Stimulated activated CD4-positive, alpha-beta T cell treated with anti-CD3 and anti-CD28 coated beads, Interleukin-12 subunit alpha, Interleukin-12 subunit beta, amount 100 ng/mL, for 24 hours (primary cell): ENCODE measurements around the gene EYS.
"Not testable (repeated sequence)": the region's sequence is repeated elsewhere in the genome, so short reads cannot be mapped to it uniquely, and the experiment has no call there.

ENCODE experiments used
- DNase-seq, 2 experiments: peaks; one replicate each; pipeline ENCODE4 v3.0.0-alpha.2; 2020; ENCODE audit warnings: low read depth in 2 of 2

The EYS gene

GRCh38 chr6:63968650-63969049 lies 1738.4 kb downstream of the EYS start:
- DNase-seq = no peak

DNA sequence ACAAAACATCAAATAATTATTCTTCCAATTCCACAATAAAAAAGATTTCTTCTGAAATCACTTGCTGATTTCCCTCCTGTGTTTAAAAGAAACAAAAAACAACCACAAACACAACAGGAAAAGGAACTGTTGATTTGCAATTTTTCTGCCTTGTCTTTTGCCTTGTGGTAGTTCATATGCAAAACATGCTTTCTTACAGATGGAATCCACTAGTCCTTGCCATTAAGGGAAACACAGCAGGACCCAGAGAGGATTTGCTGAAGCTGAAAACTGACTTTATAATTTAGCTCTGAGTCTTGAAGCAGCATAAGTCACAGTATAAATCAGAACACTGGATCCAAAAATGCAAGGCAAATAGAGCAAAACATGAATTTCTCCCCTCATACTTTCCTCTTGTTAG lies 1742.7 kb downstream of the EYS start:
- no peak for DNase-seq

DNA sequence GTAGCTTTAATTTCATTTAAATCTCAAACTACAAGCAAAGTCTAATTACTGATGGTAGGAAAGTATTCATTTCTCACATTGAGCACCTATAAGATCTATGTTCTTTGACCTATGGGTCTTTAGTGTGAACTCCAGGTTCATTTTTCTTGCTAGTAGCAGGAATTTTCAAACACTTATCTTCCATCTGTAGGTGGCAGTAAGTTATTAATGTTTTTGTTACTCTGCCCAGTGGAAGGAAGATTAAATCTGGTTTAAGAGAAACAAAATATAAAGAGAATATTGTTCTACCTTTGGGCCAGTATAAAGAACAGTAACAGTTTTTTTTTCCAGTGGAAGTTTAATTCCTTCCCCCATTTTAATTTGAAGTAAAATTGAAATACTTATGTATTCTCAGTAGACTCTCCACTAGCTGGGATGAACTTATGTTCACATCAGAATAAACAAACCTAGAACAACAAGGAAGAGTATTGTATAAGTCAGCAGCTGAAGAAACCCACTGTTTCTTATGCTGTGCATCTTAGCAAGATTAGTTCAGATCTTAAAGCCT lies 1743.2 kb downstream of the EYS start:
- no peak for DNase-seq

GRCh38 chr6:63953336-63954021 lies 1753.5 kb downstream of the EYS start:
- not testable (repeated sequence) for DNase-seq

DNA sequence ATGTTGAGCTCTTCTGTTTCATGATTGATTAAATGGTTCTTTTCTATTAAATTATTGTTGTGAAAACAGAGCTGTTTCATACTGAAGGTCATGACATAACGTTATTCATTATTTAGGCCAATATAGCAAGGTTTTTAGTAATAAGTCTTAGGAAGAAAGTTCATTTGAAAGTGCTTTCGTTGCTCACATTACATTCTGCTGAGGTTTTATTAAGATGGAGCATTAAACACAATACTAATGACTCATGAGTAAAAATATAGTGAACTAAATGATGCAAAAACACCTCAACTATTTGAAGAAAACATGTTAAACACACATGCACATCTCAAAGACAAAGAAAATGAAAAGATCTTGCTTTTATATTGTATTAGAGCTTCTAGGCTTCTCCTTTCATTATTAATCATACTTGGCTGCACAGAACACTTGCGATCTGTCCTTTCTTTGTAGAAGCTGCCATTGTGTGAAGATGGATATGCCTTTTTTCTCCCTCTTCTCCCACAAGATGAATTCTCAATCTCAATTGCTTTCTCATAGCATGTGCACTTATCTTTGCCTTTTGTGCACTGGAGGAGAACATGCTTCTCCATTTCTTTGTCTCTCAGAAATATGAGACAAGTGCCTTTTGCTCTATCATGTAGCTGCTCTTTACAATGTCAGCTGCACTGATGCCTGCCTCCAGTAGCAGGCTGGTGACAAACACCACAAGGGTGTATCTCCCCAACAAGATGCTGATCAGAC lies 1759.1 kb downstream of the EYS start:
- no peak for DNase-seq

GRCh38 chr6:63945987-63946386 lies 1761.0 kb downstream of the EYS start:
- DNase-seq = no peak

GRCh38 chr6:63943826-63944225 lies 1763.2 kb downstream of the EYS start:
- DNase-seq = no peak

DNA sequence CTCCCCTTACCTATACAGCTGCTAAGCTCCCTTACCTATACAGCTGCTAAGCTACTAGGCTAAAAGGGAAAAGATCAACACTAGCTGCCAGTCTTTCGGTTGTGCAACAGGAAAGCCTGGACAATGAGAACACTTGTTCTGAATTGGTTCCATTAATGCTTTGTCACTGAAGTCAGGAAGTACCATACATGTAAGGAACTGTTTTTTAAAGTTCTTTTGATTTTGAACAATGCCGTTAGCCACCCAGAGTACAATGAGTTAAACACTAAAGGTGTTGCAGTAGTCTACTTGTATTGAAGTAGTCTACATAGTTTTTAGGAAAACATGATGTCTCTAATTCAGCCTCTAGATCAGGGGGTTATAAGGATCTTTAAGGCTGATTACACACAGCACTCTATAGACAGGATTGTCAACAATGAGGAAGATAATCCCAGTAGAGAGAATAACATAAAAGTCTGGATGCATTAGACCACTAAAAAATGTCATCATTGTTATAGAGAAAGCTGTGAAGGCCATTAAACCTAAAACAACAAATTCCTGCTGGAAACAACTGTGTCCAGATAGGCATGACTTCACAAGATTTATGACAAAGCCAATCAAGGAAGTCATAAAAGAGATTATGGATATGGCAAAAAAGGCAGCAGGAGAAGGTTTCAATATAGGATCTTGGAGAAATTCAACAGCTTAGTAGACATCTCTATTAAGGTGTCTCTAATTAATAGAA lies 1765.1 kb downstream of the EYS start:
- DNase-seq = no peak

DNA sequence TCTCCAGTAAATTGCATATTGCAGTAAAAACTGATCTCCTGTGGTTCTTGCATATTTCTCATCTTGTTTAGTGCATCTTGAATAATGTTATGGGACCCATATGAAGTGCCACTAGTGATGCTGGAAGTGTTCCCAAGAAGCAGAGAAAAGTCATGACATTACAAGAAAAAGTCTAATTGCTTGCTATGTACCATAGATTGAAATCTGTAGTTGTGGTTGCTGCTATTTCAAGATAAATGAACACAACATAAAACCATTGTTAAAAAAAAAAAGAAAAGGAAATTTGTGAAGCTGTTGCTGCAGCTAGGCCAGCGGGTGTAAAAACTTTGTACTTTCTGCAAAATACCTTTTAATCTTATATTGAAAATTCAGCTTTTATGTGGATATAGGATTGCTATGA lies 1767.0 kb downstream of the EYS start:
- DNase-seq = no peak

DNA sequence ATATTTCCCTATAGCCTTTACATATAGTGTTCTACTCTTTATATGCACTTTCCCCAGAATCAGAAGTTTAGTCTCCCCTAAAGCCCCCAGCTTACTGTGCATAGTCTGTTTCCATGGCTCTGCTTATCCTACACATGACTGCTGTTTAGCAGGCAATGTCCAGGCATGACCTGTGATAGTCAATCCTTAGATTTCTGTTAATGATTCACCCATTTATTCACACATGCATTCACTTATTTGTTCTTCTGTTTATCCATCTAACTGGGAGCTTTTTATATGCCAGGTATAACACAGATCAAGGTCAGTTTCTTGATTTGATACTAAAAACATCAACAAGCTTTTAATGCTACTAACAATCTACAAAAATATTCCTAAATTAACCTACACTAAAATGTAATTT lies 1770.6 kb downstream of the EYS start:
- DNase-seq = no peak

GRCh38 chr6:63935732-63936131 lies 1771.3 kb downstream of the EYS start:
- DNase-seq = no peak

- not testable (repeated sequence) for DNase-seq
Measured at GRCh38 chr6:63933948-63934347, 1773.1 kb downstream of the EYS start.

DNA sequence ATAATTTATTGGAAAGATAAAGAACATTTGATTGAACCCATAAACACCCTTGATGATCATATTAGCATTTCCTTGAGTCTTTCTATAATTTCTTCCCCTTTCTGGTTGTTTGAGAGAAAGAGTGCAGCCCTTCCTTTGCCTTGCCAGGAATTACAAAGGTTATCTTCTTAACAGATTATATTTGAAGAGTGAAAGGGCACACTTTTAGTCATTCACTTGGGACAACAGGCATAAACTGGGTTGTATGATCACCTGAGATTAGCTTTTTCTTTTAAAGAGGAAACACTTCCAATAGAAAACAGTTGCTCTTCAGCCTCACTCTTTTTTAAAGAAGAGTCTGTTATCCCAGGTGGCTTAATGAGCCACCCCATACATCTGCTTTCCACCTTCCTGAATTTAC lies 1776.2 kb downstream of the EYS start:
- no peak for DNase-seq

DNA sequence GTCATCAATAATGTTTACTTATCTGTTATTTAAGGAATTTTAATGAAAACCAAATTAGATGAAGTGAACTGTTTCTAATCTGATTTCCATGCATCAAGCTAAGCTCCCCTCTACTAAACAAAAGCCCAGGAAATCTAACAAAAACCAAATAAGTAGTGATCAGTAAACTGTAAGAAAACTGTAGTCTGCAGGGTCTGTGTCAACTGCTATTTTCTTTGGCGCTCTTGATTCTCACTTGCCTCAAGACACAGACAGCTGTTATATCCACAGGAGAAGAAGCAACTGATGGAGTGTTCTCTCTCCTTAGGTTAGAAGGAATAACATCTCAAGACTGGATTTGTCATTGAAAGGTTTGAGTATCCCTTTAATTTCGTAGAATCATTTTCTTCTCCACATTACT lies 1777.9 kb downstream of the EYS start:
- DNase-seq = no peak

DNA sequence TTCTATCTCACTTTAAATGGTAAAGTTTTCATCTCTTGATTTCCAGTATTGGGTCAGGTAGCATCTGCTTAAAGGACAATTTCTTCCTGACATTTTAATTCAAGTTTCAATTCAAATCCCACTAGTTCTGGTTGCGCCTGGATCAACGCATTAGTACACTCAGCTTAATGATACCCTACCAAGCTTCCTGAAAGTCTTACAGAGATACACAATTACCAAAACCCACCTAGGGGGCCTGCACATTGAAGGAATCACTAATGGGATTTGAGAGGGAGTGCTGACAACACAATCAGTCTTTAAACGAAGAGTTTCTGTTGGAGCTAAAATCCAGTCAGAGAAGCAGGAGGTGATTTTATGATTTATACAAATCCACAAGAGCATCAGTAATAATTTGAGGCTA lies 1778.4 kb downstream of the EYS start:
- no peak for DNase-seq

- DNase-seq = no peak
Measured at GRCh38 chr6:63926950-63927927, 1779.8 kb downstream of the EYS start.

DNA sequence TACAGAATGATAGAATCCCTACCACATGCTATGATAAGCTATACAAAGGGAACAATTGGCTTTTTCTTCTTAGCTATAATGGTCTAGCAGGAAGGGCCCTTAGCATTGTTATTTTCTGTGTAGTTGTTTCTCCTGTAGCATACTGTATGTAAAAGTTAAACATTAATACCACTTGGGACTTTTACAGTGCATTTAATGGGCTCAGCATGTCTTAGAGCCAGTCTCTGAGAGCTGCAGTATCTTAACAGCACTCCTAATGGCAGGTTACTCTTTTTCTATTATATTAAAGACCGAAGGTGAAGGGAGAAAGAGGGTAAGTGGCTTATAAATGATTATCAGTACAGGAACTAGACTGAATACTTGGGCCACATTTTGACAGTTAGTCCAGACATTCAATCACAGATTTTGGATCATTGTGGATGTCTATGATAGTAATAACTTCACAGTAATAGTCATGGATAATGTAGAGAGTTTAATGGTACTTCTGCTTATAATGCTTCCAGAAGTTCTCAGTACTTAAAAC lies 1780.7 kb downstream of the EYS start:
- no peak for DNase-seq

GRCh38 chr6:63923139-63923739 lies 1783.8 kb downstream of the EYS start:
- DNase-seq = no peak

- no peak for DNase-seq
Measured at GRCh38 chr6:63919556-63920110, 1787.4 kb downstream of the EYS start.

- DNase-seq = no peak
Measured at GRCh38 chr6:63912887-63913286, 1794.1 kb downstream of the EYS start.
